NCI-H2227 (cell line): Measurements from ENCODE around the gene HIPK1.
"Not testable (repeated sequence)": the region's sequence is repeated elsewhere in the genome, so short reads cannot be mapped to it uniquely, and the experiment has no call there.

Source experiments
- DNase-seq: peaks from one replicate; lab custom pipeline; 2025; ENCODE audit not compliant: unreplicated experiment; lab: John Stamatoyannopoulos, UW

The HIPK1 gene

GRCh38 chr1:114009393-114009792 is 80.3 kb downstream of the HIPK1 start:
- no peak for DNase-seq

DNA sequence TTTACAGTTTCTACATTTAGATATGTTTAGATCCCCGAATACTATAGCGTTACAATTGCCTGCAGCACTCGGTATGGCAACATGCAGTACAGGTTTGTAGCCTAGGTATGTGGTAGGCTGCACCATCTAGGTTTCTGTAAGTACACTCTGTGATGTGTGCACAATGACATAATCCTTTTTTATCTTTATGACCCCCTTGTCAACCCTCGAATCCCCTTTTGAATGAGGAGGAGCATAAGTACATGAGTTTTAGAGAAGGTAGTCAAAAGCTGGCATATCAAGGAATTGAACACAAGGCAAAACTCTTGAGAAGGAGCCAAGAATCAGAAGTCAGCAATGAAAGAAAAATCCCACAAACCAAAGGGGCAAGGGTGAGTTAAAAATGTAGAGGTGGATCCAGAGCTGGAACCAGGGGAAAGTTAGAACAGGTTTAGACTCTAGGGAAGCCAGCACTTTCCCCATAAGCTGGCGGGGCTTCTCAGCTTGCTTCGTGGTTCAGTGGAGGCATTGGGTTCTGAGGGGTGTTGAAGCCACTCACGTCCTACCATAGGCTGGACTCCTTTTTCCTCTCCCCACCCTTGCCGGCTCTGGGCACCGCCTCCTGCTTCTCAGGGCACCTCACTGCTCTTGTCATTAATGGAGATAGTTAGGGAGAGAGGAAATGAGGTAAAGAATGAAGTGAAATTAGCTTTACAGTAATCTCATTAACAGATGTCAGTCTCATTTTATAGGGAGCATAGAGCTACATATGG is 81.5 kb downstream of the HIPK1 start:
- DNase-seq = no peak

- DNase-seq = no peak
These were observed 82.7 kb downstream of the HIPK1 start for GRCh38 chr1:114011796-114012195.

GRCh38 chr1:114015075-114015474 is 86.0 kb downstream of the HIPK1 start:
- no peak for DNase-seq

DNA sequence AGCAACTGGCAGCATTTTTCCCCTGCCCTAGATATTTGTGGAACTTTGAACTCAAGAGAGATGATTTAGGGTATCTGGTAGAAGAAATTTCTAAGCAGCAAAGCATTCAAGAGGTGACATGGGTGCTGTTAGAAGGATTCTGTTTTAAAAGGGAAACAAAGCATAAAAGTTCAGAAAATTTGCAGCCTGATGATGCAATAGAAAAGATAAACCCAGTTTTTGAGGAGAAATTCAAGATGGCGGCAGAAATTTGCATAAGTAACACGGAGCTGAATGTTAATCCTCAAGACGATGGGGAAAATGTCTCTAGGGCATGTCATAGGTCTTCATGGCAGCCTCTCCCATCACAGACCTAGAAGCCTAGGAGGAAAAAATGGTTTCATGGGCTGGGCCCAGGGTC is 90.6 kb downstream of the HIPK1 start:
- DNase-seq = not testable (repeated sequence)

GRCh38 chr1:114021665-114022099 is 92.6 kb downstream of the HIPK1 start:
- no peak for DNase-seq

GRCh38 chr1:114022877-114023276 is 93.8 kb downstream of the HIPK1 start:
- no peak for DNase-seq

DNA sequence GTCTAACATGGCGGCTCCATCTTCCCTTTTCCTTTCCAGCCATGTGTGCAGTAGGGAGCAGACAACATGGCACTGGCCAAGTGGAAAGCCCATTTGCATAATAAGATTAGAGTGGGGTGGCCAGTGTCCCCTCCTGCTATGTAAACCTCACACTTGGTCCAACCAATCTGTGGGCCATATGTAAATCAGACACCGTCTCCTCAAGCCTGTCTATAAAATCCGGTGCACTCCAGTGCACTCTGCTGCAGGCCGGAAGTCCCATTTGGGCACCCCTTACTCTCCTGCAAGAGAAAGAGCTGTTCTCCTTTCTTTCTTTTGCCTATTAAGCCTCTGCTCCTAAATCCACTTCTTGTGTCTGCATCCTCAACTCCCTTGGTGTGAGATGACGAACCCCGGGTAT is 94.3 kb downstream of the HIPK1 start:
- no peak for DNase-seq

DNA sequence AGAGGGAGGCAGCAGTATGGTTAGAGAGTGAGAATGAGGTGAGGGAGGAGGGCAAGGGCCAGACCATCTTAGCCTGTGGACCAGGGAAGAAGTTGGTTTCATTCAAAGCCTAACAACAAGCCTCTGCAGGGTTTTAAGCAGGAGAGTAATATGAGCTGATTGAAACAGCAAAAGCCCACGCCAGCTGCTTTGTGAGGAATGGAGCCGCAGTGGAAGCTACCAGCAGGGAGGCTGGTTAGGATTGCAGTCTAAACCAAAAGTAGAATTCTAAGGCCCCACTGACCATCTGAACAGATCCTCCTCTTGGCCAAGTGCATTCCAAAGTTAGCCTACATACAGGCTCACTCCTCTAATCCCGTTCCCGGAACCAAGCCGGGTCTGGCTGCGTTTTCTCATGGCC is 94.9 kb downstream of the HIPK1 start:
- DNase-seq = no peak

DNA sequence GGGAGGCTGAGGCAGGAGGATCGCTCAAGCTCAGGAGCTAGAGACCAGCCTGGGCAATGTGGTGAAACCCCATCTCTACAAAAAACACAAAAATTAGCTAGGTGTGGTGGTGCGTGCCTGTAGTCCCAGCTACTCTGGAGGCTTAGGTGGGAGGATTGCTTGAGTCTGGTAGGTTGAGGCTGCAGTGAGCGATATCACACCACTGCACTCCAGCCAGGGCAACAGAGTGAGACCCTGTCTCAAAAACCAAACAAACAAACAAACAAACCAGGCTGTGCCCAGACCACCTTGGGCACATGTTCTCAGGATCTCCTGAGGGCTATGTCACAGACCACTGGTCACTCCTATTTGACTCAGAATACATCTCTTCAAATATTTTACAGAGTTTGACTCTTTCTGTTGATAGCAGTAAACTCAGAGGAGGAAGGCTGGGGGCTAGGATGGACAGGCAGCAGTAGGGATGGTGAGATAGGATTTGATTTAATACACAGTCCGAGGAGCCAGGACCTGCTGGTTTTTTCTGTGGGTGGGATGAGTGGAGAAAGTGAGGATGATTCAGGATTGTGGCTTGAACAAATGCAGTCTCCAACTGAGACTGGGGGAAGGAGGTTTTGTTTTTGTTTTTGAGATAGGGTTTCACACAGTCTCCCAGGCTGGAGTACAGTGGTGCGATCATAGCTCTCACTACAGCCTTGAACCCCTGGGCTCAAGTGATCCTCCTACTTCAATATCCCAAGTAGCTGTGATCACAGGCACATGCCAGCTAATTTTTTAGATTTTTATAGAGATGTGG is 96.7 kb downstream of the HIPK1 start:
- DNase-seq = no peak

DNA sequence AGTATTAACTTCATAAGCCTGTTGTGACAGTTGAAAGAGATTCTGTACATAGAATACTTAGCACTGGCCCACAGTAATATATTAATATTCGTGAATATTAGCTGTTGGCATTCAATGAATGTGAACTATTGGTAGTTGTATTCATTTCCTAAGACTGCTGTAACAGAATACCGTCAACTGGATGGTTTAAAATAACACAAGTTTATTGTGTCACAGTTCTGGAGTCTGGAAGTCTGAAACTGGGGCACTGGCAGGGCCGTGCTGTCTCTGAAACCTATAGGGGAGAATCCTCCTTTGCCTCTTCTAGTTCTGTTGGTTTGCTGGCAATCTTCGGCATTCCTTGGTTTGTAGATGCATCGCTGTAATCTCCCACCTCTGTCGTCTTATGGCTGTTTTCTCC is 97.7 kb downstream of the HIPK1 start:
- no peak for DNase-seq
